H1 (cell line): ENCODE data around the gene ENDOV. TPM values are rescaled to one million over a fixed set of nuclear protein-coding genes. Genes with fewer than 3 reads are reported as not detected.

Source experiments
- CTCF ChIA-PET: fragments of 300-600 bp; sonication (Branson Sonifier 250); formaldehyde crosslinking; loops from one replicate; lab custom pipeline; 2021; ENCODE audit not compliant: partially characterized antibody; lab: Charles Lee
- POLR2A ChIA-PET: fragments of 300-600 bp; sonication (Branson Sonifier 250); formaldehyde crosslinking; loops from one replicate; lab custom pipeline; 2021; ENCODE audit warnings: inconsistent platforms; ENCODE audit not compliant: partially characterized antibody; lab: Charles Lee
- DNase-seq, 2 experiments: peaks; one replicate each; pipeline versions ENCODE4 v3.0.0 to v3.0.0-alpha.2; 2010 to 2022; ENCODE audit warnings: low spot score in 2 of 2, low read depth in 1 of 2, mixed read lengths in 1 of 2
- FAIRE-seq: peaks from 2 replicates; lab custom pipeline; 2011; peaks lifted over from hg19 to GRCh38; lab: Jason Lieb, UNC
- H2AFZ ChIP-seq: 2 replicates; pipeline ENCODE4 v1.8.1; 2012; ENCODE audit warnings: low read length, inconsistent platforms
- H2AK5ac ChIP-seq: 2 replicates; pipeline ENCODE4 v1.6.1; 2013; ENCODE audit warnings: low read depth, low read length
- H2BK120ac ChIP-seq: replicated peaks from 2 replicates; pipeline ENCODE3; 2013; ENCODE audit warnings: low read depth, low read length, inconsistent platforms
- H2BK12ac ChIP-seq: 2 replicates; pipeline ENCODE4 v1.6.1; 2013; ENCODE audit warnings: low read depth, low read length
- H2BK15ac ChIP-seq: 2 replicates; pipeline ENCODE4 v1.6.1; 2013; ENCODE audit warnings: low read length
- H2BK20ac ChIP-seq: 2 replicates; pipeline ENCODE4 v1.6.1; 2013; ENCODE audit warnings: low read length
- H2BK5ac ChIP-seq: 2 replicates; pipeline ENCODE4 v1.6.1; 2013; ENCODE audit warnings: low read depth, low read length
- H3K14ac ChIP-seq: 2 replicates; pipeline ENCODE4 v1.6.1; 2013; ENCODE audit warnings: inconsistent platforms; ENCODE audit not compliant: insufficient read length
- H3K18ac ChIP-seq: 2 replicates; pipeline ENCODE4 v1.6.1; 2013; ENCODE audit warnings: low read length; ENCODE audit errors: extremely low read depth
- H3K23ac ChIP-seq: 2 replicates; pipeline ENCODE4 v1.6.1; 2013; ENCODE audit warnings: inconsistent platforms; ENCODE audit not compliant: insufficient read length
- H3K23me2 ChIP-seq: 2 replicates; pipeline ENCODE4 v1.6.1; 2013; ENCODE audit warnings: low read depth, low read length
- H3K27ac ChIP-seq: 2 replicates; pipeline ENCODE4 v1.6.1; 2011; ENCODE audit warnings: low read depth, low read length, inconsistent platforms
- H3K27me3 ChIP-seq, 4 experiments: replicated peaks in 1 of 4; 1 replicate in 1 of 4; 2 replicates in 3 of 4; pipeline versions ENCODE4 v1.6.1 to v1.8.1; 2011 to 2013; ENCODE audit warnings: low read length in 3 of 4, mild to moderate bottlenecking in 3 of 4, inconsistent platforms in 2 of 4, mixed read lengths in 2 of 4, moderate library complexity in 1 of 4; ENCODE audit not compliant: control insufficient read depth in 3 of 4, insufficient read depth in 3 of 4; ENCODE audit errors: extremely low read depth in 1 of 4
- H3K36me3 ChIP-seq, 4 experiments: 2 replicates each; pipeline versions ENCODE4 v1.6.1 to v1.8.1; 2011 to 2013; ENCODE audit warnings: mild to moderate bottlenecking in 4 of 4, low read length in 3 of 4, moderate library complexity in 2 of 4, control low read depth in 1 of 4, inconsistent platforms in 1 of 4; ENCODE audit not compliant: insufficient read depth in 4 of 4, control insufficient read depth in 2 of 4
- H3K4ac ChIP-seq: replicated peaks from 2 replicates; pipeline ENCODE3; 2013; ENCODE audit warnings: low read length, low read depth, mixed read lengths, inconsistent platforms; ENCODE audit not compliant: insufficient read length
- H3K4me1 ChIP-seq, 4 experiments: replicated peaks in 1 of 4; 1 replicate in 1 of 4; 2 replicates in 3 of 4; pipeline versions ENCODE4 v1.6.1 to v1.8.1; 2011 to 2013; ENCODE audit warnings: low read length in 3 of 4, inconsistent platforms in 2 of 4, mixed read lengths in 1 of 4; ENCODE audit not compliant: insufficient read depth in 4 of 4, control insufficient read depth in 3 of 4
- H3K4me2 ChIP-seq, 2 experiments: 2 replicates each; pipeline versions ENCODE4 v1.6.1 to v1.8.1; 2011 to 2013; ENCODE audit warnings: low read depth in 2 of 2, low read length in 2 of 2, control low read depth in 1 of 2, inconsistent platforms in 1 of 2, mild to moderate bottlenecking in 1 of 2; ENCODE audit not compliant: insufficient read depth in 1 of 2
- H3K4me3 ChIP-seq, 4 experiments: fragments of 200-600, 300-600 bp in 1 of 4; sonication (generic), shearing (Covaris generic), sonication (Bioruptor Twin) in 1 of 4; 2 replicates each; pipeline versions ENCODE4 v1.5.1 to v1.8.1; 2011 to 2016; ENCODE audit warnings: low read length in 4 of 4, low read depth in 3 of 4, control low read depth in 2 of 4, inconsistent platforms in 2 of 4, mild to moderate bottlenecking in 2 of 4, mixed read lengths in 1 of 4, moderate library complexity in 1 of 4; ENCODE audit not compliant: insufficient read depth in 2 of 4; ENCODE audit errors: extremely low read depth in 1 of 4
- H3K56ac ChIP-seq: replicated peaks from 2 replicates; pipeline ENCODE3; 2013; ENCODE audit warnings: low read depth, mild to moderate bottlenecking, mixed read lengths, low read length, inconsistent platforms; ENCODE audit not compliant: insufficient read length
- H3K79me1 ChIP-seq: 2 replicates; pipeline ENCODE4 v1.6.1; 2013; ENCODE audit warnings: low read depth, low read length, control low read depth
- H3K79me2 ChIP-seq, 2 experiments: 2 replicates each; pipeline versions ENCODE4 v1.6.1 to v1.8.1; 2012 to 2013; ENCODE audit warnings: low read length in 2 of 2, mild to moderate bottlenecking in 2 of 2, inconsistent platforms in 1 of 2; ENCODE audit not compliant: insufficient read depth in 2 of 2, control insufficient read depth in 1 of 2
- H3K9ac ChIP-seq, 4 experiments: replicated peaks in 1 of 4; 1 replicate in 1 of 4; 2 replicates in 3 of 4; pipeline versions ENCODE4 v1.6.1 to v1.8.1; 2011 to 2013; ENCODE audit warnings: low read depth in 3 of 4, low read length in 3 of 4, control low read depth in 2 of 4, mild to moderate bottlenecking in 2 of 4, moderate library complexity in 2 of 4, inconsistent platforms in 1 of 4; ENCODE audit errors: extremely low read depth in 1 of 4
- H3K9me3 ChIP-seq, 2 experiments: 2 replicates each; pipeline versions ENCODE4 v1.6.1 to v1.8.1; 2012 to 2013; ENCODE audit warnings: mild to moderate bottlenecking in 2 of 2, moderate library complexity in 2 of 2, control low read depth in 1 of 2, inconsistent platforms in 1 of 2, low read depth in 1 of 2, low read length in 1 of 2, mixed read lengths in 1 of 2; ENCODE audit not compliant: insufficient read depth in 2 of 2
- H4K20me1 ChIP-seq, 2 experiments: replicated peaks in 1 of 2; 2 replicates each; pipeline versions ENCODE3 to v1.8.1; 2011 to 2013; ENCODE audit warnings: inconsistent platforms in 2 of 2, low read length in 2 of 2, mild to moderate bottlenecking in 1 of 2; ENCODE audit not compliant: insufficient read depth in 2 of 2, control insufficient read depth in 1 of 2
- H4K5ac ChIP-seq: 2 replicates; pipeline ENCODE4 v1.6.1; 2013; ENCODE audit warnings: low read length, low read depth, mixed read lengths, inconsistent platforms; ENCODE audit not compliant: insufficient read length
- H4K8ac ChIP-seq: 2 replicates; pipeline ENCODE4 v1.8.0; 2013; ENCODE audit warnings: mild to moderate bottlenecking, moderate library complexity, low read length, inconsistent platforms; ENCODE audit not compliant: insufficient read depth; ENCODE audit errors: extremely low read depth
- H4K91ac ChIP-seq: replicated peaks from 2 replicates; pipeline ENCODE3; 2013; ENCODE audit warnings: low read length, mixed read lengths, inconsistent platforms; ENCODE audit not compliant: insufficient read length
- BACH1 ChIP-seq: IDR thresholded peaks from 2 replicates; pipeline ENCODE4 v1.6.1; 2012; ENCODE audit warnings: low read length, improper control_type of control experiment
- CBX5 ChIP-seq: fragments of 300-800, 300-1000 bp; sonication (generic); IDR thresholded peaks from 2 replicates; pipeline ENCODE4 v1.7.1; 2016; ENCODE audit warnings: antibody characterized with exemption, low read length, low read depth
- CBX8 ChIP-seq: fragments of 300-800, 300-1000 bp; sonication (generic); IDR thresholded peaks from 2 replicates; pipeline ENCODE4 v1.7.1; 2016; ENCODE audit warnings: low read depth, low read length, borderline replicate concordance
- CHD1 ChIP-seq: IDR thresholded peaks from 2 replicates; pipeline ENCODE4 v1.6.1; 2012; ENCODE audit warnings: low read depth, low read length, improper control_type of control experiment
- EZH2 ChIP-seq: fragments of 200-600 bp; sonication (generic); IDR thresholded peaks from 2 replicates; pipeline ENCODE4 v1.7.1; 2012; ENCODE audit warnings: low read depth, mild to moderate bottlenecking, moderate library complexity, low read length, inconsistent platforms; ENCODE audit not compliant: severe bottlenecking
- MAFK ChIP-seq: IDR thresholded peaks from 2 replicates; pipeline ENCODE4 v1.6.1; 2012; ENCODE audit warnings: low read depth, mild to moderate bottlenecking, improper control_type of control experiment, low read length
- MAX ChIP-seq: IDR thresholded peaks from 2 replicates; pipeline ENCODE4 v1.6.1; 2012; ENCODE audit warnings: inconsistent platforms
- NANOG ChIP-seq: IDR thresholded peaks from 2 replicates; pipeline ENCODE4 v1.6.1; 2011; ENCODE audit warnings: low read length, low read depth, mild to moderate bottlenecking, inconsistent platforms; ENCODE audit not compliant: insufficient read depth, poor library complexity, severe bottlenecking
- RNF2 ChIP-seq: fragments of 200-900, 300-1000 bp; sonication (generic); IDR thresholded peaks from 2 replicates; pipeline ENCODE4 v1.7.1; 2016; ENCODE audit warnings: borderline replicate concordance, low read depth, mild to moderate bottlenecking, antibody characterized with exemption, low read length; ENCODE audit not compliant: poor library complexity, severe bottlenecking; ENCODE audit errors: missing control alignments
- SIRT6 ChIP-seq: IDR thresholded peaks from one replicate; pipeline ENCODE4 v1.7.1; 2012; ENCODE audit warnings: low read length, inconsistent platforms
- SP1 ChIP-seq: IDR thresholded peaks from 2 replicates; pipeline ENCODE4 v1.6.1; 2011; ENCODE audit warnings: low read depth, low read length
- TAF7 ChIP-seq: optimal IDR thresholded peaks from 2 replicates; pipeline ENCODE3; 2011; ENCODE audit warnings: low read depth, mild to moderate bottlenecking, inconsistent platforms, low read length, moderate library complexity, borderline replicate concordance
- TEAD4 ChIP-seq: IDR thresholded peaks from 2 replicates; pipeline ENCODE4 v1.6.1; 2012; ENCODE audit warnings: low read depth, low read length, inconsistent platforms, mixed read lengths
- WGBS, 2 experiments: shearing (Covaris generic) in 1 of 2; methylation state at CpG; one replicate each; pipeline versions ENCODE4 v1.1.6 to v1.1.7; 2013 to 2015; ENCODE audit warnings: low lambda C conversion rate in 2 of 2, mixed read lengths in 2 of 2, inconsistent platforms in 1 of 2, low coverage in 1 of 2, missing lambda C conversion rate in 1 of 2; ENCODE audit not compliant: insufficient replicate concordance in 2 of 2, insufficient coverage in 1 of 2, insufficient read length in 1 of 2; ENCODE audit errors: extremely low coverage in 1 of 2, missing lambda C conversion rate in 1 of 2; 5-methylcytosine and 5-hydroxymethylcytosine counted together
- polyA plus RNA-seq, 7 experiments: library from polyadenylated mRNA; depleted of rRNA in 3 of 7; stranded (reverse) in 5 of 7; unstranded in 2 of 7; fragments of >200 nt in 5 of 7; fragments of 200-250 nt in 2 of 7; gene quantifications; 1 replicate in 5 of 7; 2 replicates in 1 of 7; 4 replicates in 1 of 7; pipeline versions ENCODE4 v1.2.1 to v1.2.3, GENCODE V29; 2011 to 2013; ENCODE audit warnings: missing spikeins in 2 of 7, mixed read lengths in 2 of 7
- total RNA-seq: library from RNA; stranded (reverse); fragmentation: NEBNext Ultra II Directional; extraction: Animal tissue kit (Norgen Biotek cat#: 25700); gene quantifications from 2 replicates; pipeline ENCODE4 v1.2.1, GENCODE V29; 2021
- TF ChIP-seq, protein P1 (sequence below): IDR thresholded peaks from 2 replicates; pipeline ENCODE4 v1.6.1; 2011; ENCODE audit warnings: low read depth, mild to moderate bottlenecking, low read length; ENCODE audit not compliant: insufficient read depth

The ENDOV gene
- total and polyA plus RNA-seq, 2 of the 8 experiments (the other 6 are each of a cell fraction or from before 2014, with no cell fraction given), result 10.6 to 13.3 TPM

DNA sequence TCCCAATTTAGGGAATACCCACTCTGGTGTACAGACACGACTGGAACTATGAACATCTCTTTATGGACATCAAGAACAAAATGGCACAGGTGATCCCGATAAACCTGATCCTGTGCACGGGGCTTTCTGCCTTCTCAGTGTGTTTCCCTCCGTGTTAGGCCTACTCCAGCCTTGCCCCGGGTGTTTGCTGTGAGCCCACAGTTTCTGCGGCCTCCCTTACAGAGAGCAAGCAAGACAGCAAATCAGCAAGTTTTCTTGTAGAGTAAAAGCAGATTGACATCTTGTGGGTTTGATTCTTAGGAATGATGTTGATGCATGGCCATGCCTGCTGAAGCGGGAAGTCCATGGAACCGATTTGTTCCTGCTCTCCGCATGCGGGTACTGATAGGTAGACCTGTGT, 26.4 kb upstream of the ENDOV start:
- POLR2A ChIA-PET, result no interaction called here
- no peak for FAIRE-seq
- TF ChIP-seq SIRT6 (no peak), CBX8 (no peak), TEAD4 (no peak), BACH1 (no peak), EZH2 (no peak), CHD1 (no peak), RNF2 (no peak), CBX5 (no peak), NANOG (no peak), MAFK (no peak), SP1 (no peak), TAF7 (no peak), MAX (no peak)
- TF ChIP-seq, protein P1, sequence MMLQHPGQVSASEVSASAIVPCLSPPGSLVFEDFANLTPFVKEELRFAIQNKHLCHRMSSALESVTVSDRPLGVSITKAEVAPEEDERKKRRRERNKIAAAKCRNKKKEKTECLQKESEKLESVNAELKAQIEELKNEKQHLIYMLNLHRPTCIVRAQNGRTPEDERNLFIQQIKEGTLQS, result no peak

More for the DNA sequence above, 26.4 kb upstream of the ENDOV start:
- Histone ChIP-seq H3K9me3 (no peaks in the 10 kb centered on the region), H2BK20ac (no peak overlapping the region), H3K36me3 (peaks cover 18 to 48% (median 27%) of the 10 kb centered on the region in 4 experiments; a peak in 7 of 8 replicates), H4K5ac (no peak overlapping the region), H2AK5ac (no peak overlapping the region), H3K9ac (no peak overlapping the region), H3K23ac (no peak overlapping the region), H3K4me2 (no peak overlapping the region), H2AFZ (no peak overlapping the region), H4K8ac (no peak overlapping the region), H3K4me3 (no peak overlapping the region), H3K18ac (no peak overlapping the region), H2BK12ac (no peak overlapping the region), H3K79me1 (no peaks in the 10 kb centered on the region; the same call in none of the 2 replicates), H3K27ac (no peak overlapping the region), H4K20me1 (peaks cover 2% of the 10 kb centered on the region in 2 experiments), H3K23me2 (no peaks in the 10 kb centered on the region), H3K79me2 (no peaks in the 10 kb centered on the region), H3K14ac (no peak overlapping the region), H4K91ac (no peak overlapping the region), H3K56ac (no peak overlapping the region), H2BK15ac (no peak overlapping the region), H3K27me3 (no peaks in the 10 kb centered on the region), H2BK120ac (no peak overlapping the region), H3K4ac (no peak overlapping the region), H2BK5ac (no peak overlapping the region), H3K4me1 (no peaks in the 10 kb centered on the region)
- CTCF ChIA-PET, result no interaction called here
- DNase-seq, result no peak
- WGBS, 2 experiments, result 95% methylated on average over 10 of the region's 10 CpGs; no CpG with 5 or more reads in 1 of the 2 experiments
